Measurements from ENCODE around the gene TBC1D20. TPM values are rescaled to one million over a fixed set of nuclear protein-coding genes. Genes with fewer than 3 reads are reported as not detected.

TBC1D20 gene
- total RNA-seq, 1 donor from 2014 or later, result 31.8 TPM

DNA sequence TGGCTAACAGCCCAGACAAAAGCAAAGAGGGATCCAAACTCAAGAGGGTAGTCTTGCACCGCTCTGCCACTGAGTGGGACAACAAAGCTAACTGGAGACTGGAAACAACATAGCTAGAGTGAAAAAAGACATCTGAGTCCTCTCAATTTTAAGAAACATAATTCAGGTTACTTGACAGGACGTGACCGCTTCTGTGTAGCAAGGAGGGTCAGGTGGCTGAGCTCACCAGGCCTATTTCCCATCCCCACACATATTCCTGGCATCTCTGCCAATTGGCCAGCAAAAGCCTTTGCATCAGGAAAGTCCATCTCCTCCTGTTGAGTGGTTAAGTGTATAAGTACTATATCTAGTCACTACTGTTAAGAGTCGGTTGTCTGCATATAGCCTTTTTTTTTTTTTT lies 25.3 kb upstream of the TBC1D20 start:
- no peak overlapping the region for H3K27ac Mint-ChIP-seq
- TF ChIP-seq CTCF (conservative IDR thresholded peaks at IDR 0.05), result no peak
- H3K36me3 Mint-ChIP-seq, result peaks cover 38% of the 10 kb centered on the region

GRCh38 chr20:483815-484644 lies 21.7 kb upstream of the TBC1D20 start:
- Mint-ChIP-seq H3K9me3 (no peaks in the 10 kb centered on the region), H3K36me3 (peaks cover 41% of the 10 kb centered on the region), H3K4me3 (no peak overlapping the region), H3K27ac (no peak overlapping the region), H3K4me1 (ENCODE audit: unreplicated experiment) (peaks cover 2% of the 10 kb centered on the region), H3K27me3 (no peaks in the 10 kb centered on the region)
- no peak for DNase-seq (ENCODE audit: extremely low spot score, unreplicated experiment)
- no peak for TF ChIP-seq CTCF (conservative IDR thresholded peaks at IDR 0.05)

More for the DNA sequence above, 25.3 kb upstream of the TBC1D20 start:
- no peaks in the 10 kb centered on the region for H3K4me1 Mint-ChIP-seq (ENCODE audit: unreplicated experiment)
- no peaks in the 10 kb centered on the region for H3K9me3 Mint-ChIP-seq
- DNase-seq (ENCODE audit: extremely low spot score, unreplicated experiment), result no peak
- no peak overlapping the region for H3K4me3 Mint-ChIP-seq
- no peaks in the 10 kb centered on the region for H3K27me3 Mint-ChIP-seq

DNA sequence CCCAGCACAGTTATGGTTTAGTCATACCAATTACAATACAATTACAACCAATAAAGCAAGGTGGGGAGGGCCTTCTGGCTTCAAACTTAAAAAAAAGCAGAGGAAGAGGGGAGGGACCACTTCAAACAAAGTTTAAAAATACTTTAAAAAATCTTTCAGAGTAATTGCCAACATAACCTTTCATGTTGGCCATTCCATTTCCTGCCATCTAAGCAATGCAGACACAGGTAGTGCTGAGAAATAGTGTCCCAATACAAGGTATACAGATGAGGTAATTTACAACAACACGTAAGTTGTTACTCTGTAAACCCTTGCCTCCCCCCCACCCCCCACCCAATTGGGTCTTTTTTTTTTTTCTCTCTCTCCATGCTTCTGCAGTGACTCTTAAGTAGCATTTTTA lies 18.8 kb upstream of the TBC1D20 start:
- no peak for TF ChIP-seq CTCF (conservative IDR thresholded peaks at IDR 0.05)
- H3K27ac Mint-ChIP-seq, result no peak overlapping the region

GRCh38 chr20:480044-480443 lies 17.7 kb upstream of the TBC1D20 start:
- H3K36me3 Mint-ChIP-seq, result peaks cover 27% of the 10 kb centered on the region
- no peaks in the 10 kb centered on the region for H3K9me3 Mint-ChIP-seq
- H3K27ac Mint-ChIP-seq, result no peak overlapping the region
- DNase-seq (ENCODE audit: extremely low spot score, unreplicated experiment), result no peak
- H3K4me1 Mint-ChIP-seq (ENCODE audit: unreplicated experiment), result peaks cover 3% of the 10 kb centered on the region
- H3K4me3 Mint-ChIP-seq, result no peak overlapping the region
- no peak for TF ChIP-seq CTCF (conservative IDR thresholded peaks at IDR 0.05)
- no peaks in the 10 kb centered on the region for H3K27me3 Mint-ChIP-seq

More for the DNA sequence above, 18.8 kb upstream of the TBC1D20 start:
- H3K9me3 Mint-ChIP-seq, result no peaks in the 10 kb centered on the region
- H3K4me3 Mint-ChIP-seq, result no peak overlapping the region
- DNase-seq (ENCODE audit: extremely low spot score, unreplicated experiment), result no peak
- peaks cover 3% of the 10 kb centered on the region for H3K4me1 Mint-ChIP-seq (ENCODE audit: unreplicated experiment)
- no peaks in the 10 kb centered on the region for H3K27me3 Mint-ChIP-seq
- peaks cover 32% of the 10 kb centered on the region for H3K36me3 Mint-ChIP-seq

GRCh38 chr20:479487-479886 lies 17.2 kb upstream of the TBC1D20 start:
- Mint-ChIP-seq H3K36me3 (peaks cover 28% of the 10 kb centered on the region), H3K9me3 (no peaks in the 10 kb centered on the region), H3K4me3 (no peak overlapping the region), H3K27me3 (no peaks in the 10 kb centered on the region), H3K4me1 (ENCODE audit: unreplicated experiment) (peaks cover 3% of the 10 kb centered on the region), H3K27ac (no peak overlapping the region)
- no peak for TF ChIP-seq CTCF (conservative IDR thresholded peaks at IDR 0.05)
- no peak for DNase-seq (ENCODE audit: extremely low spot score, unreplicated experiment)
